Measurements from ENCODE around the gene GORASP1.

GORASP1 gene

GRCh38 chr3:39102504-39103323 lies 4.7 kb downstream of the GORASP1 start:
- DNase-seq (ENCODE audit: low read depth) = no peak

- DNase-seq (ENCODE audit: low read depth) = peak; percentile 11
These were observed 6.3 kb downstream of the GORASP1 start for GRCh38 chr3:39101022-39101689.

- no peak for DNase-seq (ENCODE audit: low read depth)
These were observed 6.9 kb downstream of the GORASP1 start for GRCh38 chr3:39100500-39100886.

DNA sequence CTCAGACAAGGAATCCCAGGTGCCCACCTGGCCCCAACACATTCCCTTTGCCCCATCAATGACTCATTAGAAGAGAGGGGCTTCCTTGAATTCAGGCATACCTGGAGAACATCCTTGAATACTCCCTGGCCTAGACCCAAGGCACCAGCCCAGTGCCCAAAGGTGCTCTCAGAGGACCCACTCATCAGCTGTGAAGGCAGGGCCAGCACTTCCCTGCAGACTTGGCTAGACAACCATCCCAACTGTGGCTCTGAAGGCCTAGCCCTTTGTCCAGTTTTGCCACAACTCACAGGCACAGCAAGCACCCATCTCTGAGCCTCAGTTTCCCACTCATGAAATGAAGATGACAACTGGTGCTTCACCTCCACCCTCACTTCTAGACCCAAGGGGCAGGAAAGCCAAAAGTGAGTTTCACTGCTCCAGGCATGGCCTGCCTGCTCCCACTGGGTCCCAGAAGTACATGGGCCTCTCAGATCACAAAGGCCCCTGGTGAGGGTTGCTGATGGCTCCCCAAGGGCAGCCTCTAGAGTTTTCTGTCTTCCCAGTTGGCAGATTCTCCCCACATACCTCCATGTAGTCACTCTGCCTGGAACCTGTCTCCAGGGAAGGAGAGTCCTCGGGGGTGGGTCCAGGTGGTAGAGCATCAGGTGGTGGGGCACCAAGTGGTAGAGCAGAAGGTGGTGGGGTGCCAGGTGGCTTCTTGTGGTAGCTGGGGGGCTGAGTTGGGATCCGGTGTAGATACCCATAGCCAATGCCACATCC lies 7.5 kb downstream of the GORASP1 start:
- DNase-seq (ENCODE audit: low read depth) = no peak

- DNase-seq (ENCODE audit: low read depth) = no peak
These were observed 8.2 kb downstream of the GORASP1 start for GRCh38 chr3:39099242-39099641.

- DNase-seq (ENCODE audit: low read depth) = no peak
These were observed 8.9 kb downstream of the GORASP1 start for GRCh38 chr3:39098473-39099000.

DNA sequence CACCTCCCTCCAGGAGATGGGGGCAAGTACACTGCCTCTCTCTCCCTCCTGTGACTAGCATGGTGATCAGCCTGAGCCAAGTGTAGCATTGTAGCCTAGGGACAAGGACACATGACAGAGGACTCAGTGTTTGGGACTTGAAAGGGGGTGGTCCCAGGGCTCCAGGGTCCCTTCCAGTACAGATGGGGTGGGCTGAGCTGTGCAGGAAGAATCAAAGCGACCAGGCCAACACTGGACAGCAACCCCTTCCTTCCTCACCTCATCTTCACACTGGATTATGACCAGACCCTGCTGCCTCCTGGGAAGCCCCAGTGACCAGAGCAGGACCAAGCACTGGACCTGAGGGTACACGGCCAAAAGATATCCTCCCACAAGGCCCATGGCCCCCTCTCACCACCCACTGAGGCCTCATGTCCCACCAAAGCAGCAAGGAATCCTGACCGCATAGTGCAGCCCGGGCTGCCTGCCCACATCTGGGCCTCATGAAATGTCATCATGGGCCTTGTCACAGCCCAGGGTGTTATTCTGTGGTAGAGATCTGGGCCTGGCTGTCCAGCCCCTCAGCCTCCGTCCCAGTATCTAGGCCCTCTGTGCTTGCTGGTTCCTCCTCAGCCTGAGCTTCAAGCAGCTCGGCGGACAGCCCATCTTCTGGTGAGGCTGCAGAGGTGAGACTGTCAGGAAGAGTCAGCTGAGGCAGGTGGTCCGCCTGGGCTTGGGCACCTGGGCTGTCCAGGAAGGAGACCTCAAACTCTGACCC lies 9.5 kb downstream of the GORASP1 start:
- DNase-seq (ENCODE audit: low read depth) = no peak

DNA sequence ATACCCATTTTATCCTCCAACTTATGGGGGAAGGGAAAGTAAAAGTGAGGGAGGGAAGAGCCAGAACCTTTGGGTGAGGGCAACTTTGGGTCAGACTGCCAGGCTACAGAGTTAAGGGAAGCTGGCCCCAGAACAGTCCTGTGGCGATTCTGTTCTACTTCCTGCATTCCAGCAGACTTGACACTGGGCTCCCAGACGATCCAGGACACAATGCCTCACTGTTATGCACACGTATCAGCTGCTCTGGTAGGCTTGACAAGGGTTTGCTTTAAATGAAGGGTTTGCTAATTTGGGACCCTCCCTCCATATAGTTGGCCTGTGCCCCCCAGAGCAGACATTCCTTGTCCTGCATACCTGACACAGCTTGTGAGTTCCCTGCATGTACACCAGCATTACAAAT lies 10.7 kb downstream of the GORASP1 start:
- no peak for DNase-seq (ENCODE audit: low read depth)

GRCh38 chr3:39095778-39096177 lies 11.6 kb downstream of the GORASP1 start:
- DNase-seq (ENCODE audit: low read depth) = no peak

GRCh38 chr3:39094851-39095677 lies 12.4 kb downstream of the GORASP1 start:
- DNase-seq (ENCODE audit: low read depth) = no peak

GRCh38 chr3:39090922-39091321 lies 16.5 kb downstream of the GORASP1 start:
- DNase-seq (ENCODE audit: low read depth) = no peak

DNA sequence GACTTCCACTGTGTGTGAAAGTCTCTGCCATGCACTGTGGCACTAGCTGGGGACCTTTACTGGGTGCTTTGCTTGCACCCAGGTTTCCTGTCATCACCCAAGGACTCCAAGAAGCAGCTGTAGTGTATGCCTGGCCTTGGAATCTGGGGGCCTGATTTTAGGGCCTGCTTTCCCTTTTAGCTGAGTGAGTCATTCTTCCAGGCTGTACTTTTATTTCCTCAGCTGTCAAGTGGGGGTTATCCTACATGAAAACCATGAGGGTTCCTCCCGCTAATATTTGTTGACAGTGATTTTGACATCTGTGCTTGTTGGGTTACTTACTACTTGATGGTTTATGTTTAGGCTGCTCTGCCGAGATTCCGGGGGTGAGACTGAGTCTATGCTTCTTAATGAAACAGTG lies 18.5 kb downstream of the GORASP1 start:
- no peak for DNase-seq (ENCODE audit: low read depth)

- no peak for DNase-seq (ENCODE audit: low read depth)
These were observed 19.0 kb downstream of the GORASP1 start for GRCh38 chr3:39088456-39088855.

- no peak for DNase-seq (ENCODE audit: low read depth)
These were observed 21.3 kb downstream of the GORASP1 start for GRCh38 chr3:39086144-39086543.

DNA sequence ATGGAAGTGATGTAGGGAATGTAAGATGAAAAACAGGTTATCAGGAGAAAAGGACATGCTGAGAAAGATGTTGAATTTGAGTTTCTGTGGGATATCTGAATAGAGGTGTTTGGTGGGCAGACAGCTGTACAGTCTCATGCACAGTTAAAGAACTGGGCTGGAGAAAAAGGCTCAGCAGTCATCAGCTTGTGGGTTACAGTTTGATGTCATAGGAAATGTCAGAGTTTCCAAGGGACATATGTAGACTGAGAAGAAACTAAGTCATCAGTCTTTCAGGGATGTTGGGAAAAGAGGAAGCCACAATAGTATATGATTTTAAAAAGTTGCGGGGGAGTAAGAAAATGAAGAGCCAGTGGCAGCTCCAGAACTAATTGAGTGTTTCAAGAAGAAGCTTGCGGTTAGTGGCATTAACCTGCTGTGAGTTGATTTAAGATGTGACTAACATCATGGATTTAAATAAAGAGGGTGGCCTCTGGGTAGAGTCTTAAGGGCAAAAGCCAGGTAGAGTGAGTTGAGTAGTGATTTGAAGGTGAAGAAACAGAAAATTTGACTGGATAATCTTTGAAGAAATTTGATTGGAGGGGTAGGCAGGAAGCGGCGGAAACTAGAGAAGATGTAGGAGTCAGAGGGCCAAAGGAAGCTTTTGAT lies 24.6 kb downstream of the GORASP1 start:
- no peak for DNase-seq (ENCODE audit: low read depth)

GRCh38 chr3:39080026-39080425 lies 27.4 kb downstream of the GORASP1 start:
- no peak for DNase-seq (ENCODE audit: low read depth)

- DNase-seq (ENCODE audit: low read depth) = no peak
These were observed 27.9 kb downstream of the GORASP1 start for GRCh38 chr3:39079530-39079929.

DNA sequence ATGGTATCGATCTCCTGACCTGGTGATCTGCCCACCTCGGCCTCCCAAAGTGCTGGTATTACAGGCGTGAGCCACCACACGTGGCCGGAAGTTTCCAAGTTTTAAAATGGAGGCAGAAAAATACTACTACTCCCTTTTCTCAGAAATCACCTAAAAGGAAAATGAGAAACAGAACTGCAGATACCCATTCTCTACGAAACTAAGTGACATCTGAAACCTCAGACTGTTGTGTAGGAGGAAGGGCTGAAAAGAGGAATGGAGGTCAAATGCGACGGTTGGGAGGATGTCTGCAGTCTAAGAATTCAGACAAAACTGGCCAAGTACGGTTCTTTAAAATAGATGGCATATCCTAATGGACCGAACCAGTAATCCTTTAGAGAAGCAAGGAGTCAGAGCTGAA lies 31.5 kb downstream of the GORASP1 start:
- DNase-seq (ENCODE audit: low read depth) = no peak

GRCh38 chr3:39068556-39068955 lies 38.9 kb downstream of the GORASP1 start:
- DNase-seq (ENCODE audit: low read depth) = no peak

GRCh38 chr3:39067286-39067685 lies 40.1 kb downstream of the GORASP1 start:
- DNase-seq (ENCODE audit: low read depth) = no peak
